ENCODE data around the gene GNAQ. TPM values are rescaled to one million over a fixed set of nuclear protein-coding genes. Genes with fewer than 3 reads are reported as not detected.

The GNAQ gene
- total and polyA plus RNA-seq, 2 donors (not counting 1 experiment from before 2014, with no cell fraction given), result 0.60 to 1.4 TPM

DNA sequence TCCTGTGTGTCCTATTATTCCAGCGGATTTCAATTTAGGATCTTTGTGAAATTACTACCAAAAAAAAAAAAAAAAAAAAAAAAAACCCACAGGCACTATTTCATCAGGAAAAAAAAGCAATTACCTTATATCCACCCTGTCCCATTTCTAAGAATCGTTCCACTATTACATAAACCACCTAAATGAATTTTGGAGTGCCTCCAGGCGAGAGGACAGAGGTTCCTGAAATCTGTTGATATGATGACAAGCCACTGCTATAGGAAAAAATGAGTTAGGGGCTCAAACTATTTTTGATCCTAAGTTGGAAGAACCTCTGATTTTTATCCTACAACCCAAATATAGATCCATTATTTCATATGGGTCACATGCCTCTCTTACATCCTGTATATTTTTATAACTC, 177.9 kb downstream of the GNAQ start:
- H3K4me3 ChIP-seq (ENCODE audit: control extremely low read depth in 1 of 5, extremely low read depth in 1 of 5, insufficient read depth in 1 of 5, low read depth in 2 of 5, low read length in 4 of 5), result no peak overlapping the region
- no peaks in the 10 kb centered on the region for H3K79me2 ChIP-seq (ENCODE audit: control insufficient read depth, insufficient read depth, low read length)
- 83% methylated on average over 1 of the region's 3 CpGs for WGBS (ENCODE audit: insufficient coverage)
- Mint-ChIP-seq H3K27me3 (peaks cover 8% of the 10 kb centered on the region), H3K4me1 (no peaks in the 10 kb centered on the region), H3K27ac (no peak overlapping the region), H3K9me3 (ENCODE audit: insufficient read depth) (peaks cover 3% of the 10 kb centered on the region), H3K4me3 (no peak overlapping the region)
- intact Hi-C loops (cut with micrococcal nuclease), result no loop called here
- no peak overlapping the region for H3K4me2 ChIP-seq (replicated peaks; ENCODE audit: low read depth, low read length, poor library complexity, severe bottlenecking)
- ChIA-PET POLR2A (no interaction called here), CTCF (no interaction called here)
- no peak overlapping the region for H3K27ac ChIP-seq (ENCODE audit: low read length in 2 of 2)
- H3K36me3 ChIP-seq (replicated peaks in 1 of 2; ENCODE audit: control extremely low read depth in 1 of 2, control insufficient read depth in 1 of 2, extremely low read depth in 1 of 2, insufficient read depth in 2 of 2, low read length in 1 of 2), result no peaks in the 10 kb centered on the region
- H3K9me3 ChIP-seq (ENCODE audit: control extremely low read depth in 1 of 3, control insufficient read depth in 2 of 3, insufficient read depth in 1 of 3, low read length in 2 of 3), result peaks cover 0 to 4% (median 0%) of the 10 kb centered on the region in 3 donors
- TF ChIP-seq EZH2 (IDR thresholded peaks at IDR 0.05; ENCODE audit: borderline replicate concordance, insufficient read depth, low read depth, low read length, poor library complexity, severe bottlenecking) (no peak), CTCF (IDR thresholded peaks at IDR 0.05) (no peak)
- no peak overlapping the region for H2AFZ ChIP-seq (ENCODE audit: insufficient read depth, low read depth, low read length, poor library complexity, severe bottlenecking)
- ATAC-seq (ENCODE audit: low read depth), result no peak
- H4K20me1 ChIP-seq (ENCODE audit: control insufficient read depth, insufficient read depth, low read length, poor library complexity, severe bottlenecking), result no peaks in the 10 kb centered on the region
- H3K9ac ChIP-seq (ENCODE audit: low read length), result no peak overlapping the region
- H3K27me3 ChIP-seq (replicated peaks in 1 of 4; ENCODE audit: control extremely low read depth in 1 of 4, control insufficient read depth in 3 of 4, insufficient read depth in 4 of 4, low read length in 3 of 4), result peaks cover 0 to 3% (median 0%) of the 10 kb centered on the region in 4 experiments
- H3K4me1 ChIP-seq (ENCODE audit: control insufficient read depth in 2 of 2, insufficient read depth in 2 of 2, low read length in 2 of 2), result no peaks in the 10 kb centered on the region
- no peak for DNase-seq

- H3K4me1 Mint-ChIP-seq, result no peaks in the 10 kb centered on the region
- DNase-seq (no peak), ATAC-seq (ENCODE audit: low read depth) (no peak)
- H3K27me3 Mint-ChIP-seq, result no peaks in the 10 kb centered on the region
- Histone ChIP-seq H4K20me1 (ENCODE audit: control insufficient read depth, insufficient read depth, low read length, poor library complexity, severe bottlenecking) (no peaks in the 10 kb centered on the region), H3K27me3 (replicated peaks in 1 of 4; ENCODE audit: control extremely low read depth in 1 of 4, control insufficient read depth in 3 of 4, insufficient read depth in 4 of 4, low read length in 3 of 4) (no peaks in the 10 kb centered on the region), H3K4me2 (replicated peaks; ENCODE audit: low read depth, low read length, poor library complexity, severe bottlenecking) (no peak overlapping the region), H3K36me3 (replicated peaks in 1 of 2; ENCODE audit: control extremely low read depth in 1 of 2, control insufficient read depth in 1 of 2, extremely low read depth in 1 of 2, insufficient read depth in 2 of 2, low read length in 1 of 2) (no peaks in the 10 kb centered on the region), H2AFZ (ENCODE audit: insufficient read depth, low read depth, low read length, poor library complexity, severe bottlenecking) (no peak overlapping the region), H3K9ac (ENCODE audit: low read length) (no peak overlapping the region), H3K4me3 (ENCODE audit: control extremely low read depth in 1 of 5, extremely low read depth in 1 of 5, insufficient read depth in 1 of 5, low read depth in 2 of 5, low read length in 4 of 5) (no peak overlapping the region), H3K9me3 (ENCODE audit: control extremely low read depth in 1 of 3, control insufficient read depth in 2 of 3, insufficient read depth in 1 of 3, low read length in 2 of 3) (no peaks in the 10 kb centered on the region), H3K4me1 (ENCODE audit: control insufficient read depth in 2 of 2, insufficient read depth in 2 of 2, low read length in 2 of 2) (no peaks in the 10 kb centered on the region), H3K27ac (ENCODE audit: low read length in 2 of 2) (no peak overlapping the region), H3K79me2 (ENCODE audit: control insufficient read depth, insufficient read depth, low read length) (no peaks in the 10 kb centered on the region)
- no peak overlapping the region for H3K27ac Mint-ChIP-seq
- WGBS (ENCODE audit: insufficient coverage), result 83% methylated on average over 2 of the region's 3 CpGs
- ChIA-PET CTCF (no interaction called here), POLR2A (no interaction called here)
- intact Hi-C loops (cut with micrococcal nuclease), result no loop called here
- no peaks in the 10 kb centered on the region for H3K9me3 Mint-ChIP-seq (ENCODE audit: insufficient read depth)
- no peak overlapping the region for H3K4me3 Mint-ChIP-seq
- TF ChIP-seq CTCF (IDR thresholded peaks at IDR 0.05), result no peak
- no peak for TF ChIP-seq EZH2 (IDR thresholded peaks at IDR 0.05; ENCODE audit: borderline replicate concordance, insufficient read depth, low read depth, low read length, poor library complexity, severe bottlenecking)
These were observed 179.6 kb downstream of the GNAQ start for GRCh38 chr9:77851882-77852595.

All from B cell (primary cell).